ENCODE data around the gene KIF14. TPM values are rescaled to one million over a fixed set of nuclear protein-coding genes. Genes with fewer than 3 reads are reported as not detected.

KIF14 gene
- total RNA-seq, 1 donor from 2014 or later: 60.2 TPM

GRCh38 chr1:200654660-200655059, 34.1 kb upstream of the KIF14 start:
- H3K27ac Mint-ChIP-seq: no peak overlapping the region
- H3K79me2 ChIP-seq (ENCODE audit: low read depth): no peaks in the 10 kb centered on the region
- H3K4me1 ChIP-seq: no peaks in the 10 kb centered on the region
- H3K9me3 ChIP-seq (ENCODE audit: low read depth): no peaks in the 10 kb centered on the region
- H3K27me3 Mint-ChIP-seq (ENCODE audit: insufficient read depth, low read depth): peaks cover 5% of the 10 kb centered on the region
- H3K36me3 Mint-ChIP-seq: peaks cover 32% of the 10 kb centered on the region
- no peaks in the 10 kb centered on the region for H3F3A ChIP-seq (ENCODE audit: low read depth)
- no peak overlapping the region for H3K27ac ChIP-seq
- H3K36me3 ChIP-seq: peaks cover 10% of the 10 kb centered on the region
- no peak overlapping the region for H2AFZ ChIP-seq (replicated peaks)
- no peaks in the 10 kb centered on the region for H3K9me3 Mint-ChIP-seq
- H3K4me2 ChIP-seq: no peak overlapping the region
- no peaks in the 10 kb centered on the region for H3K27me3 ChIP-seq
- TF ChIP-seq CTCF (IDR thresholded peaks at IDR 0.05) (no peak), EZH2phosphoT487 (IDR thresholded peaks at IDR 0.05) (no peak), EZH2 (IDR thresholded peaks at IDR 0.05) (no peak)
- DNase-seq (ENCODE audit: low spot score): no peak
- H3K4me3 Mint-ChIP-seq: no peak overlapping the region
- peaks cover 4% of the 10 kb centered on the region for H4K20me1 ChIP-seq (ENCODE audit: low read depth)
- no peak overlapping the region for H3K4me3 ChIP-seq
- H3K4me1 Mint-ChIP-seq: no peaks in the 10 kb centered on the region
- no peak overlapping the region for H3K9ac ChIP-seq

- H3K27ac Mint-ChIP-seq: no peak overlapping the region
- H3K36me3 Mint-ChIP-seq: peaks cover 31% of the 10 kb centered on the region
- no peaks in the 10 kb centered on the region for H3K9me3 Mint-ChIP-seq
- Histone ChIP-seq H3K4me1 (no peaks in the 10 kb centered on the region), H2AFZ (replicated peaks) (no peak overlapping the region), H3K27me3 (no peaks in the 10 kb centered on the region), H3K79me2 (ENCODE audit: low read depth) (no peaks in the 10 kb centered on the region), H3K36me3 (peaks cover 10% of the 10 kb centered on the region), H3K4me2 (no peak overlapping the region), H3K4me3 (no peak overlapping the region), H3K9me3 (ENCODE audit: low read depth) (no peaks in the 10 kb centered on the region), H3F3A (ENCODE audit: low read depth) (no peaks in the 10 kb centered on the region), H3K27ac (no peak overlapping the region), H3K9ac (no peak overlapping the region), H4K20me1 (ENCODE audit: low read depth) (no peaks in the 10 kb centered on the region)
- no peak for TF ChIP-seq EZH2 (IDR thresholded peaks at IDR 0.05)
- TF ChIP-seq EZH2phosphoT487 (IDR thresholded peaks at IDR 0.05): no peak
- TF ChIP-seq CTCF (IDR thresholded peaks at IDR 0.05): no peak
- no peak for DNase-seq (ENCODE audit: low spot score)
- H3K4me1 Mint-ChIP-seq: no peaks in the 10 kb centered on the region
- peaks cover 4% of the 10 kb centered on the region for H3K27me3 Mint-ChIP-seq (ENCODE audit: insufficient read depth, low read depth)
- H3K4me3 Mint-ChIP-seq: no peak overlapping the region
Measured at GRCh38 chr1:200653022-200653462, 32.5 kb upstream of the KIF14 start.

- peaks cover 10% of the 10 kb centered on the region for H3K36me3 ChIP-seq
- no peaks in the 10 kb centered on the region for H3K79me2 ChIP-seq (ENCODE audit: low read depth)
- no peak overlapping the region for H3K9ac ChIP-seq
- H3K4me3 Mint-ChIP-seq: no peak overlapping the region
- no peak overlapping the region for H3K4me3 ChIP-seq
- H3K4me1 ChIP-seq: no peaks in the 10 kb centered on the region
- H3K27me3 ChIP-seq: no peaks in the 10 kb centered on the region
- H3F3A ChIP-seq (ENCODE audit: low read depth): no peaks in the 10 kb centered on the region
- no peak for DNase-seq (ENCODE audit: low spot score)
- no peak for TF ChIP-seq EZH2phosphoT487 (IDR thresholded peaks at IDR 0.05)
- TF ChIP-seq EZH2 (IDR thresholded peaks at IDR 0.05): no peak
- TF ChIP-seq CTCF (IDR thresholded peaks at IDR 0.05): no peak
- H3K9me3 Mint-ChIP-seq: no peaks in the 10 kb centered on the region
- peaks cover 2% of the 10 kb centered on the region for H3K27me3 Mint-ChIP-seq (ENCODE audit: insufficient read depth, low read depth)
- H3K4me1 Mint-ChIP-seq: no peaks in the 10 kb centered on the region
- H4K20me1 ChIP-seq (ENCODE audit: low read depth): no peaks in the 10 kb centered on the region
- H2AFZ ChIP-seq (replicated peaks): no peak overlapping the region
- no peak overlapping the region for H3K27ac ChIP-seq
- no peaks in the 10 kb centered on the region for H3K9me3 ChIP-seq (ENCODE audit: low read depth)
- H3K27ac Mint-ChIP-seq: no peak overlapping the region
- H3K36me3 Mint-ChIP-seq: peaks cover 29% of the 10 kb centered on the region
- H3K4me2 ChIP-seq: no peak overlapping the region
Measured at GRCh38 chr1:200652378-200652777, 31.8 kb upstream of the KIF14 start.

All from neural progenitor cell (in vitro differentiated cells).